Measurements from ENCODE around the gene CDH6. TPM values are rescaled to one million over a fixed set of nuclear protein-coding genes. Genes with fewer than 3 reads are reported as not detected.
A peak's percentile ranks its signal among the peaks of the same experiment; 100 is the strongest.

The CDH6 gene
- total RNA-seq, 1 donor from 2014 or later: 9.4 TPM

DNA sequence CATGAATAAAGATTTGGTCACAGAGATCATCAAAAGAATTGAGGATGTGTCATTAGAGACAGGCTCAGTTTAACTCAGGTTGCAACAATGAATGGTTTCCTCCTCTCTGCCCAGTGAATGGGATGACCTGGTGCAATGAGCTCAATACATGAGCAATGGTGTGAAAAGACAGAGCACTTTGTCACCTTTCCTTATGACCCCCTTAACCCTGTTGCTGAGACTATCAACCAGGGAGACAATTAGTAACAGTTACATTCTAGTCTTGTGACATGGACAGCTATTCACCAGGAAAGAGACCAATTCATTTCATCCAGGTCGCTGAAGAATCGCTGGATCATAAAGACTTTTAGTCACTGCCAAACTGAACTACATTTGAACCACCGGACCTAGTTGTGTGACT is 19.9 kb upstream of the CDH6 start:
- H3K9me3 ChIP-seq: no peaks in the 10 kb centered on the region
- intact Hi-C loops (cut with DNase I): no loop called here
- no peaks in the 10 kb centered on the region for H3K4me1 ChIP-seq
- ATAC-seq (no peak), DNase-seq (no peak)
- no peak overlapping the region for H3K4me3 ChIP-seq
- no peak overlapping the region for H3K27ac ChIP-seq
- H3K27me3 ChIP-seq: no peaks in the 10 kb centered on the region
- TF ChIP-seq, protein P1, sequence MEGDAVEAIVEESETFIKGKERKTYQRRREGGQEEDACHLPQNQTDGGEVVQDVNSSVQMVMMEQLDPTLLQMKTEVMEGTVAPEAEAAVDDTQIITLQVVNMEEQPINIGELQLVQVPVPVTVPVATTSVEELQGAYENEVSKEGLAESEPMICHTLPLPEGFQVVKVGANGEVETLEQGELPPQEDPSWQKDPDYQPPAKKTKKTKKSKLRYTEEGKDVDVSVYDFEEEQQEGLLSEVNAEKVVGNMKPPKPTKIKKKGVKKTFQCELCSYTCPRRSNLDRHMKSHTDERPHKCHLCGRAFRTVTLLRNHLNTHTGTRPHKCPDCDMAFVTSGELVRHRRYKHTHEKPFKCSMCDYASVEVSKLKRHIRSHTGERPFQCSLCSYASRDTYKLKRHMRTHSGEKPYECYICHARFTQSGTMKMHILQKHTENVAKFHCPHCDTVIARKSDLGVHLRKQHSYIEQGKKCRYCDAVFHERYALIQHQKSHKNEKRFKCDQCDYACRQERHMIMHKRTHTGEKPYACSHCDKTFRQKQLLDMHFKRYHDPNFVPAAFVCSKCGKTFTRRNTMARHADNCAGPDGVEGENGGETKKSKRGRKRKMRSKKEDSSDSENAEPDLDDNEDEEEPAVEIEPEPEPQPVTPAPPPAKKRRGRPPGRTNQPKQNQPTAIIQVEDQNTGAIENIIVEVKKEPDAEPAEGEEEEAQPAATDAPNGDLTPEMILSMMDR (IDR thresholded peaks at IDR 0.05): no peak
- no peaks in the 10 kb centered on the region for H3K36me3 ChIP-seq

- Histone ChIP-seq H3K9me3 (no peaks in the 10 kb centered on the region), H3K4me3 (no peak overlapping the region), H3K36me3 (no peaks in the 10 kb centered on the region), H3K27me3 (no peaks in the 10 kb centered on the region), H3K27ac (no peak overlapping the region), H3K4me1 (no peaks in the 10 kb centered on the region)
- intact Hi-C loops (cut with DNase I): no loop called here
- TF ChIP-seq, protein P1 (IDR thresholded peaks at IDR 0.05): no peak
- no peak for DNase-seq
- no peak for ATAC-seq
Measured at GRCh38 chr5:31181376-31181987, 12.0 kb upstream of the CDH6 start.

DNA sequence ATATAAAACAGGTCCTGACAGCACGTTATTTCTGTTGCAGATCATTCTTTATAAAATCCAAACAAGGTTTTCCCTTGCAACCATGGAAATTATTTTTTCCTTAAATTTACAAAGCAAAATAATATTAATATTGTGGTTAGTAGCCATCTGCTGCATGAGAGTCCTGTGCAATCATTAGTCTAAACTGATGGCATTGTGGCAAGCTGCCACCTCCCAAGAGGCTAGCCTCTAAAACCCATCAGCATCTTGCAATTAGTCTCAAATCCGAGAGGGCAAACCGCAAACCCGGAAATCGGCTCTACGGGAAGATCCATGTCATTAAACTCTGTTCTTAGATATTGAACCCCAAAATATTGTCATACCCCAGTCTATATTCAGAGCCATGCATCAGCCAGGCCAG is 11.3 kb upstream of the CDH6 start:
- intact Hi-C loops (cut with DNase I): no loop called here
- H3K36me3 ChIP-seq: no peaks in the 10 kb centered on the region
- ATAC-seq (no peak), DNase-seq (no peak)
- H3K27me3 ChIP-seq: no peaks in the 10 kb centered on the region
- no peak overlapping the region for H3K27ac ChIP-seq
- H3K9me3 ChIP-seq: no peaks in the 10 kb centered on the region
- TF ChIP-seq, protein P1 (IDR thresholded peaks at IDR 0.05): no peak
- H3K4me1 ChIP-seq: no peaks in the 10 kb centered on the region
- H3K4me3 ChIP-seq: no peak overlapping the region

- no peaks in the 10 kb centered on the region for H3K9me3 ChIP-seq
- H3K27ac ChIP-seq: no peak overlapping the region
- H3K27me3 ChIP-seq: no peaks in the 10 kb centered on the region
- no peaks in the 10 kb centered on the region for H3K4me1 ChIP-seq
- DNase-seq: no peak
- intact Hi-C loops (cut with DNase I): no loop called here
- no peaks in the 10 kb centered on the region for H3K36me3 ChIP-seq
- TF ChIP-seq, protein P1 (IDR thresholded peaks at IDR 0.05): no peak
- ATAC-seq: no peak
- H3K4me3 ChIP-seq: no peak overlapping the region
Measured at GRCh38 chr5:31185951-31186350, 7.5 kb upstream of the CDH6 start.

DNA sequence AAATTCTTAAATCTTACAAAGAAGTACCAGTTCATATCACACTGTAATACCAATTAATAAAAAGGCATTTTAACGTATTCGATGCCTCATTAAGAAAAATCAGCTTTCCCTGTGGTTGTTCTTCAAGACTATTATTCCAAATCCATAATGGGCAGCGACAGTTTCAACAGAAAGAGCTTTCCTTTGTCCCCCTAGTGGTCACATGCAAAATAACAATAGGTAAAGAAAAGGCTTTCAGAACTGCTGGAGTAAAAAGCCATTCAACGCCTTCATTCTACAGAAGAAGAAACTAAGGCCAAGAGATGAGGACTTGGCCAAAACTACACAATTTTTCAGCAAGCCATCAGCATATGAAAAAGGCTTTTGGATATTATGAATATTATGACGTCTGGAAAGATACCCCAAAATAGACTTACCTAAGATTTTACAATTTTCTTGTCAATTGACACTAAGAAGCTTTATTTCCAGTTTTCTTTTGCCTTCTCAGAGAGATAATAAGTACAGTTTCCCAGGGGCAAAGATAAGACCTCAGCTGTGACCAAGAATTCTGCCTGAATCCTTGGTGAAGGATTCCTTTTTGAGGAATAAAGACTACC is 6.7 kb upstream of the CDH6 start:
- Histone ChIP-seq H3K4me3 (no peak overlapping the region), H3K27me3 (no peaks in the 10 kb centered on the region), H3K4me1 (no peaks in the 10 kb centered on the region), H3K9me3 (no peaks in the 10 kb centered on the region), H3K27ac (no peak overlapping the region), H3K36me3 (no peaks in the 10 kb centered on the region)
- intact Hi-C loops (cut with DNase I): no loop called here
- DNase-seq (no peak), ATAC-seq (peak; percentile 47)
- TF ChIP-seq, protein P1 (IDR thresholded peaks at IDR 0.05): peak; percentile 77

Data from upper lobe of right lung (tissue), 1 donor.